Stimulated activated CD4-positive, alpha-beta T cell treated with anti-CD3 and anti-CD28 coated beads, Interleukin-15, amount 100 ng/mL, for 1 hour (primary cell): ENCODE data around the gene GDAP2.

Source experiments
- DNase-seq, 2 donors: peaks; one replicate each; pipeline ENCODE4 v3.0.0-alpha.2; 2020; ENCODE audit warnings: low read depth in 1 of 2, low spot score in 1 of 2

The GDAP2 gene

GRCh38 chr1:117843791-117844190 is 85.6 kb downstream of the GDAP2 start:
- no peak for DNase-seq

- no peak for DNase-seq
Observed at GRCh38 chr1:117842408-117843170, 86.8 kb downstream of the GDAP2 start.

- no peak for DNase-seq
Observed at GRCh38 chr1:117841117-117841650, 88.2 kb downstream of the GDAP2 start.

- no peak for DNase-seq
Observed at GRCh38 chr1:117838911-117839310, 90.5 kb downstream of the GDAP2 start.

- DNase-seq: no peak
Observed at GRCh38 chr1:117836069-117836468, 93.4 kb downstream of the GDAP2 start.

- no peak for DNase-seq
Observed at GRCh38 chr1:117834416-117834815, 95.0 kb downstream of the GDAP2 start.

GRCh38 chr1:117832453-117832852 is 97.0 kb downstream of the GDAP2 start:
- DNase-seq: no peak

- no peak for DNase-seq
Observed at GRCh38 chr1:117830222-117830621, 99.2 kb downstream of the GDAP2 start.

- DNase-seq: no peak
Observed at GRCh38 chr1:117828201-117828600, 101.2 kb downstream of the GDAP2 start.

GRCh38 chr1:117826540-117827078 is 102.8 kb downstream of the GDAP2 start:
- no peak for DNase-seq

GRCh38 chr1:117826119-117826518 is 103.3 kb downstream of the GDAP2 start:
- DNase-seq: no peak

- no peak for DNase-seq
Observed at GRCh38 chr1:117825414-117825813, 104.0 kb downstream of the GDAP2 start.

- no peak for DNase-seq
Observed at GRCh38 chr1:117824616-117825015, 104.8 kb downstream of the GDAP2 start.

GRCh38 chr1:117821774-117822482 is 107.5 kb downstream of the GDAP2 start:
- DNase-seq: no peak

- no peak for DNase-seq
Observed at GRCh38 chr1:117821382-117821755, 108.1 kb downstream of the GDAP2 start.

GRCh38 chr1:117820694-117821381 is 108.6 kb downstream of the GDAP2 start:
- no peak for DNase-seq

GRCh38 chr1:117820096-117820495 is 109.3 kb downstream of the GDAP2 start:
- DNase-seq: no peak

- no peak for DNase-seq
Observed at GRCh38 chr1:117819301-117819700, 110.1 kb downstream of the GDAP2 start.

GRCh38 chr1:117818456-117818855 is 111.0 kb downstream of the GDAP2 start:
- no peak for DNase-seq

GRCh38 chr1:117817629-117818028 is 111.8 kb downstream of the GDAP2 start:
- no peak for DNase-seq

- DNase-seq: no peak
Observed at GRCh38 chr1:117815926-117816325, 113.5 kb downstream of the GDAP2 start.
